Uterus (tissue), 4 donors: ENCODE results near the gene ACOD1. TPM values are rescaled to one million over a fixed set of nuclear protein-coding genes. Genes with fewer than 3 reads are reported as not detected.

Source experiments
- DNase-seq, 2 donors: peaks; one replicate each; pipeline ENCODE4 v3.0.0-alpha.2; 2019 to 2020
- H3K27ac ChIP-seq, 2 donors: fragments of 200-600 bp; sonication (generic); 1 replicate in 1 of 2; 2 replicates in 1 of 2; pipeline ENCODE4 v1.5.1; 2016 to 2018
- H3K27me3 ChIP-seq, 2 donors: fragments of 200-600 bp; sonication (generic); one replicate each; pipeline ENCODE4 v1.5.1; 2018 to 2019; ENCODE audit warnings: control low read depth in 1 of 2
- H3K36me3 ChIP-seq, 2 donors: fragments of 200-600 bp; sonication (generic); one replicate each; pipeline ENCODE4 v1.5.1; 2019; ENCODE audit warnings: control low read depth in 1 of 2
- H3K4me1 ChIP-seq, 2 donors: fragments of 200-600 bp; sonication (generic); one replicate each; pipeline ENCODE4 v1.5.1; 2018 to 2019; ENCODE audit warnings: control low read depth in 1 of 2
- H3K4me3 ChIP-seq, 2 donors: fragments of 200-600 bp; sonication (generic); 1 replicate in 1 of 2; 2 replicates in 1 of 2; pipeline ENCODE4 v1.5.1; 2018 to 2019; ENCODE audit warnings: mild to moderate bottlenecking in 1 of 2
- H3K9me3 ChIP-seq, 2 donors: fragments of 200-600 bp; sonication (generic); one replicate each; pipeline ENCODE4 v1.5.1; 2019; ENCODE audit warnings: control low read depth in 1 of 2
- POLR2A ChIP-seq, 2 donors: fragments of 450-650 bp; IDR thresholded peaks; one replicate each; pipeline ENCODE4 v1.6.1; 2016; ENCODE audit warnings: antibody characterized with exemption in 2 of 2, mild to moderate bottlenecking in 1 of 2, moderate library complexity in 1 of 2
- intact Hi-C: fragments of 100-400 bp; cut with DNase I; formaldehyde crosslinking; loops from one replicate; pipeline ENCODE4 v1.15.1; 2023; ENCODE audit warnings: low total_unique reads
- total RNA-seq, 4 donors: library from RNA; depleted of rRNA in 3 of 4; stranded (reverse); fragments of >200 nt in 3 of 4; gene quantifications; one replicate each; pipeline versions ENCODE4 v1.1.0 to v1.2.4, GENCODE V29; 2014 to 2023
- TF ChIP-seq, protein P1 (sequence below), 4 experiments: fragments of 200-600 bp in 2 of 4; fragments of 450-650 bp in 2 of 4; sonication (generic) in 2 of 4; IDR thresholded peaks; one replicate each; pipeline ENCODE4 v1.5.1; 2016 to 2019; ENCODE audit warnings: antibody characterized with exemption in 4 of 4, mild to moderate bottlenecking in 2 of 4, moderate library complexity in 1 of 4
- donor health status: DM: yes; HTN: yes; CAD: no.

The ACOD1 gene
- total RNA-seq, 4 donors from 2014 or later: not detected

DNA sequence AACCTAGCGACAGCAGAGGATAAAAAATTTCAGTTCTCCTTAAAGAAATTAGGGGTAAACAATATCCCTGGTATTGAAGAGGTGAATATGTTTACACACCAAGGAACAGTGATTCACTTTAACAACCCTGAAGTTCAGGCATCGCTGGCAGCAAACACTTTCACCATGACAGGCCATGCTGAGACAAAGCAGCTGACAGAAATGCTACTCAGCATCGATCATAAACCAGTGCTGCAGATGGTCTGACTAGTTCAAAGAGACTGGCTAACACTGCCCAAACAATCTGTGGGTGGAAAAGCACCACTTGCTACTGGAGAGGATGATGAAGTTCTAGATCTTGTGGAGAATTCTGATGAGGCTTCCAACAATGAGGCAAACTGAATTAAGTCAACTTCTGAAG, 19.9 kb upstream of the ACOD1 start:
- Histone ChIP-seq H3K36me3 (no peaks in the 10 kb centered on the region), H3K4me1 (no peaks in the 10 kb centered on the region), H3K9me3 (no peaks in the 10 kb centered on the region), H3K27ac (no peak overlapping the region), H3K27me3 (no peaks in the 10 kb centered on the region), H3K4me3 (no peak overlapping the region)
- DNase-seq: no peak
- TF ChIP-seq, protein P1, sequence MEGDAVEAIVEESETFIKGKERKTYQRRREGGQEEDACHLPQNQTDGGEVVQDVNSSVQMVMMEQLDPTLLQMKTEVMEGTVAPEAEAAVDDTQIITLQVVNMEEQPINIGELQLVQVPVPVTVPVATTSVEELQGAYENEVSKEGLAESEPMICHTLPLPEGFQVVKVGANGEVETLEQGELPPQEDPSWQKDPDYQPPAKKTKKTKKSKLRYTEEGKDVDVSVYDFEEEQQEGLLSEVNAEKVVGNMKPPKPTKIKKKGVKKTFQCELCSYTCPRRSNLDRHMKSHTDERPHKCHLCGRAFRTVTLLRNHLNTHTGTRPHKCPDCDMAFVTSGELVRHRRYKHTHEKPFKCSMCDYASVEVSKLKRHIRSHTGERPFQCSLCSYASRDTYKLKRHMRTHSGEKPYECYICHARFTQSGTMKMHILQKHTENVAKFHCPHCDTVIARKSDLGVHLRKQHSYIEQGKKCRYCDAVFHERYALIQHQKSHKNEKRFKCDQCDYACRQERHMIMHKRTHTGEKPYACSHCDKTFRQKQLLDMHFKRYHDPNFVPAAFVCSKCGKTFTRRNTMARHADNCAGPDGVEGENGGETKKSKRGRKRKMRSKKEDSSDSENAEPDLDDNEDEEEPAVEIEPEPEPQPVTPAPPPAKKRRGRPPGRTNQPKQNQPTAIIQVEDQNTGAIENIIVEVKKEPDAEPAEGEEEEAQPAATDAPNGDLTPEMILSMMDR (IDR thresholded peaks at IDR 0.05): no peak
- no peak for TF ChIP-seq POLR2A (IDR thresholded peaks at IDR 0.05)
- intact Hi-C loops: no loop called here

DNA sequence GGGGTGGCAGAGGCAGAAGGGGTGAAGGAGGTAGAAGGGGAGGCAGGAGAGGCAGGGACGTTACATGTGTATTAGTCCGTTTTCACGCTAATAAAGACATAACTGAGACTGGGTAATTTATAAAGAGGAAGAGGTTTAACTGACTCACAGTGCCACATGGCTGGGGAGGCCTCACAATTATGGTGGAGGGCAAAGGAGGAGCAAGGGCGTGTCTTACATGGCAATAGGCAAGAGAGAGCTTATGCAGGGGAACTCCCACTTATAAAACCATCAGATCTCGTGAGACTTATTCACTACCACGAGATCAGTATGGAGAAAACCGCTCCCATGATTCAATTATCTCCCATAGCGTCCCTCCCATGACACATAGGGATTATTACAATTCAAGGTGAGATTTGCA, 19.0 kb upstream of the ACOD1 start:
- Histone ChIP-seq H3K9me3 (no peaks in the 10 kb centered on the region), H3K36me3 (no peaks in the 10 kb centered on the region), H3K27ac (no peak overlapping the region), H3K4me1 (no peaks in the 10 kb centered on the region), H3K27me3 (no peaks in the 10 kb centered on the region), H3K4me3 (no peak overlapping the region)
- no peak for TF ChIP-seq POLR2A (IDR thresholded peaks at IDR 0.05)
- TF ChIP-seq, protein P1 (IDR thresholded peaks at IDR 0.05): no peak
- intact Hi-C loops: no loop called here
- DNase-seq: no peak

DNA sequence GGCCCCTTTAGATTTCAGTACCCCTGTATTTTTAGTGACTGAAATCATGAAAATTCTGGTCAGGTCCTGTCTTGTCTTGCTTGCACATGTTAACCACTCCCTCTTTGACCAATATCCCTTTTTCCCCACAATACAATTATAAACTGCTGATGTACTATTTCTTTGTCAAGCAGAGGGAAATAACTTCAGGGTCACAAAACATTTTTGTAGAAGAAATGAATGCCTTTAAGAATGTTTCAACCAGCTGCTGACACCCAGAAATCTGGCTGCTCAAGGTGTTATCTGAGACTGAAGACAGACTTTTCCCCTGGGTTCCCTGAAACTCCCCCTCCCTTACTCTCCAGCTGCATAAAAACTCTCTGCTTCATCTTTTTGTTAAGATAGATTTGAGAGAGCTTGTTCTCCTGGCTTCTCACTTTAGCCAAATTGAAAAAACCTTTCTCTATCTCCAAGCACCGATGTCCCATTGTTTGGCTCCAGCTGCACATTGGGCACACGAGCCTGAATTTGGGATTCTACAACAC, 18.4 kb upstream of the ACOD1 start:
- intact Hi-C loops: no loop called here
- Histone ChIP-seq H3K9me3 (no peaks in the 10 kb centered on the region), H3K36me3 (no peaks in the 10 kb centered on the region), H3K4me1 (no peaks in the 10 kb centered on the region), H3K27ac (no peak overlapping the region), H3K27me3 (no peaks in the 10 kb centered on the region), H3K4me3 (no peak overlapping the region)
- TF ChIP-seq POLR2A (IDR thresholded peaks at IDR 0.05): no peak
- TF ChIP-seq, protein P1 (IDR thresholded peaks at IDR 0.05): no peak
- DNase-seq: no peak

- no peaks in the 10 kb centered on the region for H3K4me1 ChIP-seq
- H3K9me3 ChIP-seq: no peaks in the 10 kb centered on the region
- H3K4me3 ChIP-seq: no peak overlapping the region
- H3K36me3 ChIP-seq: no peaks in the 10 kb centered on the region
- intact Hi-C loops: no loop called here
- no peaks in the 10 kb centered on the region for H3K27me3 ChIP-seq
- no peak overlapping the region for H3K27ac ChIP-seq
- TF ChIP-seq POLR2A (IDR thresholded peaks at IDR 0.05): no peak
- no peak for DNase-seq
Measured at GRCh38 chr13:76932076-76932475, 16.2 kb upstream of the ACOD1 start.

- Histone ChIP-seq H3K4me1 (no peaks in the 10 kb centered on the region), H3K27ac (no peak overlapping the region), H3K4me3 (no peak overlapping the region), H3K27me3 (no peaks in the 10 kb centered on the region), H3K36me3 (no peaks in the 10 kb centered on the region), H3K9me3 (no peaks in the 10 kb centered on the region)
- TF ChIP-seq, protein P1 (IDR thresholded peaks at IDR 0.05): no peak
- TF ChIP-seq POLR2A (IDR thresholded peaks at IDR 0.05): no peak
- no peak for DNase-seq
- intact Hi-C loops: no loop called here
Measured at GRCh38 chr13:76934671-76935070, 13.6 kb upstream of the ACOD1 start.

DNA sequence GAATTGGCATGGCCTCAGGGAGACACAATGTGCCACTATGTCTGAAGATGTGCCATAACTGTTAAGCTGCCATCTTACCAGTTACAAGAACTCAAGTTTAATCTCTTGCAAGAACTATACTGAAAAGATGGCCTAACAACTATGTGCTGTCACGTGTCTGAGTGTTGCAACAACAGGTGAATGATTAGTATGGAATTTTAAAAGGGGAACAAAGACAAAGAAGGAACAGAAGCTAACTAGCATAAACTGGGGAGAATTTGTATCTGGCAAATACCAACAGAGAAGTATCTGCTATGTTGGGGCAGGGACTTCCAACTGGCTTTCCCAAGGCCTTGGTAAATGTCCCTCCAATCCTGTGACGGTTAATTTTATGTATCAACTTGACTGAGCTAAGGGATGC, 11.5 kb upstream of the ACOD1 start:
- Histone ChIP-seq H3K9me3 (no peaks in the 10 kb centered on the region), H3K27ac (no peak overlapping the region), H3K4me3 (no peak overlapping the region), H3K27me3 (no peaks in the 10 kb centered on the region), H3K4me1 (no peaks in the 10 kb centered on the region), H3K36me3 (no peaks in the 10 kb centered on the region)
- no peak for DNase-seq
- intact Hi-C loops: no loop called here
- TF ChIP-seq POLR2A (IDR thresholded peaks at IDR 0.05): no peak
